Vagina (tissue), 2 donors: Measurements from ENCODE around the gene WNT9A.

Experiments
- POLR2AphosphoS5 ChIP-seq, 2 donors: sonication (generic); formaldehyde crosslinking; IDR thresholded peaks; one replicate each; pipeline ENCODE4 v1.9.0; 2017; ENCODE audit warnings: antibody characterized with exemption in 2 of 2, mild to moderate bottlenecking in 2 of 2, low read depth in 1 of 2; ENCODE audit not compliant: insufficient read depth in 1 of 2
- TF ChIP-seq, protein P1 (sequence below), 3 experiments: fragments of 450-650 bp in 2 of 3; fragments of 200-600 bp in 1 of 3; sonication (generic) in 1 of 3; IDR thresholded peaks; one replicate each; pipeline ENCODE4 v1.5.1; 2017 to 2019; ENCODE audit warnings: antibody characterized with exemption in 3 of 3, mild to moderate bottlenecking in 2 of 3, moderate library complexity in 2 of 3

DNA sequence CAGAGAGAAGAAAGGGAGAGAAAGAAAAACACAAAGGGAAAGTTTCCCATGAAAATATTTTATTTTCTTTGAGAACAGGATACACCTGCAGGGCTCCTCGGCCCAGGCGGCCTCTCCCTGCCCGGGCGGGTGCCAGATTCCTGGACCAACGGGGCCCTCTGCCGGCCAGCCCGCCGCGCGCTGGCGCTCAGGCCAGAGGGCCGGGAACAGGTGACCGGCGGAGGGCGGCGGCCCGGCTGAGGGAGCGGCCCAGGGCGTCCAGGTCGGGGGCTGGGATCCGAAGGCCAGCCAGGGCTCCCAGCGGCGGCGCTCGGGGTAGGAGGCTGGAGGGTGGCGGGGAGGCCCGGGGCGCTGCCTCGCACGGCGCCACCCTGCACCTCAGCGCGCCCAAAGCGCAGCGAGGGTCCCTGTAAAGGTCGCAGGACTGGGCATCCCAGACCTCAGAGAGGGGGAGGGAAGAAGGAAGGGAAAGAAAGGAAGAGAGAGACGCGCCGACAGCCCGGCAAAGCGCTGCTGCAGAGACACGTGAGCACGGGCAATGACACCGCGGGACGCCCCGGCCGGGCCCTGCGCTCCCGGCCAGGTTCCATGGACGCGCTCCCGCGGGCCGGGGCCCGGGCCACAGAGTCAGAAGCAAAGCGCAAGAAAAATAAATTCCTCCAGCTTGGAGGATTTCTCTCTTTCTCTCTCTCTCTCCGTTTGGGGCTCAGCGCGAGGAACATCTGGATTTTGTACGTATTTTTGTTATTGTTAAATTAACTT lies 927 bp downstream of the WNT9A start:
- TF ChIP-seq, protein P1, sequence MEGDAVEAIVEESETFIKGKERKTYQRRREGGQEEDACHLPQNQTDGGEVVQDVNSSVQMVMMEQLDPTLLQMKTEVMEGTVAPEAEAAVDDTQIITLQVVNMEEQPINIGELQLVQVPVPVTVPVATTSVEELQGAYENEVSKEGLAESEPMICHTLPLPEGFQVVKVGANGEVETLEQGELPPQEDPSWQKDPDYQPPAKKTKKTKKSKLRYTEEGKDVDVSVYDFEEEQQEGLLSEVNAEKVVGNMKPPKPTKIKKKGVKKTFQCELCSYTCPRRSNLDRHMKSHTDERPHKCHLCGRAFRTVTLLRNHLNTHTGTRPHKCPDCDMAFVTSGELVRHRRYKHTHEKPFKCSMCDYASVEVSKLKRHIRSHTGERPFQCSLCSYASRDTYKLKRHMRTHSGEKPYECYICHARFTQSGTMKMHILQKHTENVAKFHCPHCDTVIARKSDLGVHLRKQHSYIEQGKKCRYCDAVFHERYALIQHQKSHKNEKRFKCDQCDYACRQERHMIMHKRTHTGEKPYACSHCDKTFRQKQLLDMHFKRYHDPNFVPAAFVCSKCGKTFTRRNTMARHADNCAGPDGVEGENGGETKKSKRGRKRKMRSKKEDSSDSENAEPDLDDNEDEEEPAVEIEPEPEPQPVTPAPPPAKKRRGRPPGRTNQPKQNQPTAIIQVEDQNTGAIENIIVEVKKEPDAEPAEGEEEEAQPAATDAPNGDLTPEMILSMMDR (IDR thresholded peaks at IDR 0.05), result peak; percentile 27 to 79 (median 72)
- TF ChIP-seq POLR2AphosphoS5 (IDR thresholded peaks at IDR 0.05; ENCODE audit: insufficient read depth in 1 of 2, low read depth in 1 of 2), result peak; percentile 3 to 54
